Astrocyte (in vitro differentiated cells and primary cell): ENCODE measurements around the gene LRBA. TPM values are rescaled to one million over a fixed set of nuclear protein-coding genes. Genes with fewer than 3 reads are reported as not detected.
"Not testable (repeated sequence)": the region's sequence is repeated elsewhere in the genome, so short reads cannot be mapped to it uniquely, and the experiment has no call there.

ENCODE experiments used
- DNase-seq: peaks from one replicate; pipeline ENCODE4 v3.0.0-alpha.2; 2010; ENCODE audit warnings: low read depth
- FAIRE-seq: peaks from 2 replicates; lab custom pipeline; 2011; peaks lifted over from hg19 to GRCh38; lab: Jason Lieb, UNC
- H2AFZ ChIP-seq: 2 replicates; pipeline ENCODE4 v1.6.0; 2012; ENCODE audit warnings: low read depth, low read length, inconsistent platforms
- H3K27ac ChIP-seq: 2 replicates; pipeline ENCODE4 v1.5.1; 2011; ENCODE audit warnings: low read depth, low read length, inconsistent platforms
- H3K27me3 ChIP-seq: 2 replicates; pipeline ENCODE4 v1.6.0; 2011; ENCODE audit warnings: low read length, inconsistent platforms; ENCODE audit not compliant: insufficient read depth
- H3K36me3 ChIP-seq: 2 replicates; pipeline ENCODE4 v1.5.1; 2011; ENCODE audit warnings: low read length, inconsistent platforms; ENCODE audit not compliant: insufficient read depth
- H3K4me1 ChIP-seq: 2 replicates; pipeline ENCODE4 v1.5.1; 2011; ENCODE audit warnings: low read length, inconsistent platforms; ENCODE audit not compliant: insufficient read depth
- H3K4me2 ChIP-seq: 2 replicates; pipeline ENCODE4 v1.6.0; 2012; ENCODE audit warnings: low read length, inconsistent platforms
- H3K4me3 ChIP-seq: 2 replicates; pipeline ENCODE4 v1.5.1; 2011; ENCODE audit warnings: low read depth, mild to moderate bottlenecking, low read length, inconsistent platforms; ENCODE audit not compliant: insufficient read depth
- H3K79me2 ChIP-seq: 2 replicates; pipeline ENCODE4 v1.6.0; 2012; ENCODE audit warnings: mild to moderate bottlenecking, low read length, inconsistent platforms; ENCODE audit not compliant: insufficient read depth
- H3K9ac ChIP-seq: 2 replicates; pipeline ENCODE4 v1.6.0; 2012; ENCODE audit warnings: mild to moderate bottlenecking, low read length, inconsistent platforms
- H3K9me3 ChIP-seq: 2 replicates; pipeline ENCODE4 v1.5.1; 2012; ENCODE audit warnings: low read depth, mild to moderate bottlenecking, low read length, inconsistent platforms; ENCODE audit not compliant: insufficient read depth
- H4K20me1 ChIP-seq: 2 replicates; pipeline ENCODE4 v1.6.0; 2012; ENCODE audit warnings: low read length, inconsistent platforms; ENCODE audit not compliant: insufficient read depth
- H3K27ac Mint-ChIP-seq: one replicate; pipeline ENCODE4 v1.8.0; 2021; ENCODE audit warnings: mild to moderate bottlenecking, mixed read lengths; ENCODE audit not compliant: unreplicated experiment
- H3K27me3 Mint-ChIP-seq: one replicate; pipeline ENCODE4 v1.8.0; 2021; ENCODE audit warnings: low read depth, mixed read lengths; ENCODE audit not compliant: unreplicated experiment
- H3K36me3 Mint-ChIP-seq: one replicate; pipeline ENCODE4 v1.8.0; 2021; ENCODE audit warnings: low read depth, mixed read lengths; ENCODE audit not compliant: unreplicated experiment
- H3K4me1 Mint-ChIP-seq: one replicate; pipeline ENCODE4 v1.8.0; 2021; ENCODE audit warnings: low read depth, mixed read lengths; ENCODE audit not compliant: unreplicated experiment
- H3K4me3 Mint-ChIP-seq: one replicate; pipeline ENCODE4 v1.8.0; 2021; ENCODE audit warnings: mild to moderate bottlenecking, moderate library complexity, mixed read lengths; ENCODE audit not compliant: unreplicated experiment
- H3K9me3 Mint-ChIP-seq: one replicate; pipeline ENCODE4 v1.8.0; 2021; ENCODE audit warnings: mild to moderate bottlenecking, mixed read lengths; ENCODE audit not compliant: unreplicated experiment
- EZH2 ChIP-seq: IDR thresholded peaks from 2 replicates; pipeline ENCODE4 v1.6.1; 2012; ENCODE audit warnings: mild to moderate bottlenecking, low read length, inconsistent platforms; ENCODE audit not compliant: insufficient read depth
- total RNA-seq: library from RNA; stranded (reverse); gene quantifications from 2 replicates; pipeline ENCODE4 v1.2.1, GENCODE V29; 2021
- TF ChIP-seq, protein P1 (sequence below): IDR thresholded peaks from 2 replicates; pipeline ENCODE4 v1.5.1; 2011; ENCODE audit warnings: low read depth, mild to moderate bottlenecking, inconsistent platforms, low read length, moderate library complexity; ENCODE audit not compliant: insufficient read depth

The LRBA gene
- total RNA-seq, 1 donor from 2014 or later, result 25.3 TPM

DNA sequence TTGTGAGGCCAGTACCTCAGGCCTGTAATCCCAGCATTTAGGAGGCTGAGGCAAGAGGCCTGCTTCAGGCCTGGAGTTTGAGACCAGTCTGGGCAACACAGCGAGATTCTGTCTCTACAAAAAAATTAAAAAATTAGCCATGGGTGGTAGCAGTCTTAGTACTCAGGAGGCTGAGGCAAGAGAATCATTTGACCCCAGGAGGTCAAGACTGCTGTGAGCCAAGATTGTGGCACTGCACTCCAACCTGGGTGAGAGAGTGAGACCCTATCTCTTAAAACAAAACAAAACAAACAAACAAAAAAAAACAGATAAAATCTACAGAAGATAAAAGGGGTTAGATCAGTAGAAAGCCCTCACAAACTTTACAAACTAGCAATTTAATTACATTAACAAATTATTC, 352.4 kb downstream of the LRBA start:
- no peak for DNase-seq
- no peak overlapping the region for H3K4me3 ChIP-seq
- Mint-ChIP-seq H3K4me3 (no peak overlapping the region), H3K9me3 (peaks cover 2% of the 10 kb centered on the region), H3K27ac (no peak overlapping the region), H3K27me3 (no peaks in the 10 kb centered on the region), H3K4me1 (no peaks in the 10 kb centered on the region), H3K36me3 (no peaks in the 10 kb centered on the region)
- H4K20me1 ChIP-seq, result no peaks in the 10 kb centered on the region
- no peak overlapping the region for H3K9ac ChIP-seq
- H3K4me2 ChIP-seq, result no peak overlapping the region
- FAIRE-seq, result no peak
- TF ChIP-seq, protein P1, sequence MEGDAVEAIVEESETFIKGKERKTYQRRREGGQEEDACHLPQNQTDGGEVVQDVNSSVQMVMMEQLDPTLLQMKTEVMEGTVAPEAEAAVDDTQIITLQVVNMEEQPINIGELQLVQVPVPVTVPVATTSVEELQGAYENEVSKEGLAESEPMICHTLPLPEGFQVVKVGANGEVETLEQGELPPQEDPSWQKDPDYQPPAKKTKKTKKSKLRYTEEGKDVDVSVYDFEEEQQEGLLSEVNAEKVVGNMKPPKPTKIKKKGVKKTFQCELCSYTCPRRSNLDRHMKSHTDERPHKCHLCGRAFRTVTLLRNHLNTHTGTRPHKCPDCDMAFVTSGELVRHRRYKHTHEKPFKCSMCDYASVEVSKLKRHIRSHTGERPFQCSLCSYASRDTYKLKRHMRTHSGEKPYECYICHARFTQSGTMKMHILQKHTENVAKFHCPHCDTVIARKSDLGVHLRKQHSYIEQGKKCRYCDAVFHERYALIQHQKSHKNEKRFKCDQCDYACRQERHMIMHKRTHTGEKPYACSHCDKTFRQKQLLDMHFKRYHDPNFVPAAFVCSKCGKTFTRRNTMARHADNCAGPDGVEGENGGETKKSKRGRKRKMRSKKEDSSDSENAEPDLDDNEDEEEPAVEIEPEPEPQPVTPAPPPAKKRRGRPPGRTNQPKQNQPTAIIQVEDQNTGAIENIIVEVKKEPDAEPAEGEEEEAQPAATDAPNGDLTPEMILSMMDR, result no peak
- no peak for TF ChIP-seq EZH2
- no peaks in the 10 kb centered on the region for H3K27me3 ChIP-seq
- no peak overlapping the region for H3K27ac ChIP-seq
- no peak overlapping the region for H2AFZ ChIP-seq
- no peaks in the 10 kb centered on the region for H3K4me1 ChIP-seq
- H3K79me2 ChIP-seq, result no peaks in the 10 kb centered on the region
- no peaks in the 10 kb centered on the region for H3K9me3 ChIP-seq
- no peaks in the 10 kb centered on the region for H3K36me3 ChIP-seq

- not testable (repeated sequence) for H3K9ac ChIP-seq, H3K36me3 ChIP-seq, H3K4me1 ChIP-seq, H3K36me3 Mint-ChIP-seq, H3K27me3 Mint-ChIP-seq, H3K4me3 ChIP-seq, H4K20me1 ChIP-seq, FAIRE-seq, H3K27ac ChIP-seq, H3K4me1 Mint-ChIP-seq, H3K27me3 ChIP-seq, H3K27ac Mint-ChIP-seq, H3K79me2 ChIP-seq, DNase-seq, H3K9me3 Mint-ChIP-seq, H3K9me3 ChIP-seq, H3K4me2 ChIP-seq, H3K4me3 Mint-ChIP-seq, H2AFZ ChIP-seq
These were observed 353.5 kb downstream of the LRBA start for GRCh38 chr4:150661551-150661950.

DNA sequence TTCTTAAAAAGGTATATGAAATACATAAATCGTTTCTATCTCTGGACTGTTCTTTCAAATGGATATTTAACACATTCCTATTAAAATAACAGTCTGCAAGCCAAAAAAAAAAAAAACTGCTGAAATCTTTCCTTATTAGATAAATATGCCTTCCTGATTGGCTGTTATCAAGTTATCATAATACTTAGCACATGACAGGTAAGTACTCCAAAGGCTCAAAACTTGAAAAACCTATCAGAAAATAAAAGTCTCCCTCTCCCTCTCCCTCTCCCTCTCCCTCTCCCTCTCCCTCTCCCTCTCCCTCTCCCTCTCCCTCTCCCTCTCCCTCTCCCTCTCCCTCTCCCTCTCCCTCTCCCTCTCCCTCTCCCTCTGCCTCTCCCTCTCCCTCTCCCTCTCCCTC, 356.8 kb downstream of the LRBA start:
- not testable (repeated sequence) for H3K27ac Mint-ChIP-seq, FAIRE-seq

DNA sequence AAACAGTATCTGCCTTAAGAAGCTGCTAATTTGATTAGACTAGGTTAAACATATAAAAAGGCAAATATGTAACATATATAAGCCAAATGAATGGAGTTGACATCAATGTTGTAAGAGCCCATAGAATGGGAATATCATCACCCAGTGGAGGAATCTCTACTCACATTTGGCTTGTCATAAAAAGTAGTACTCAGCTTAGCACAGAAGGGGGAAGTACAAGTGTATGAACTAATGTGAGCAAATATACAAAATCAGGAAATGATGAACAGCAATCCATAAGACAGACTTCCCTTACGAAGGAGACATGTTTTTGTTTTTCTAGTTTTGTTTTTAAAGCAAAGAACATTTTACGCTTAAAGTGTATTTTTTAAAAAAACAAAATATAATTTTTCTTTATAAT, 358.2 kb downstream of the LRBA start:
- FAIRE-seq (no peak), DNase-seq (no peak)
- Histone ChIP-seq H3K4me2 (no peak overlapping the region), H3K9ac (no peak overlapping the region), H3K4me1 (no peaks in the 10 kb centered on the region), H3K4me3 (no peak overlapping the region), H3K36me3 (no peaks in the 10 kb centered on the region), H4K20me1 (no peaks in the 10 kb centered on the region), H2AFZ (no peak overlapping the region), H3K27me3 (no peaks in the 10 kb centered on the region), H3K27ac (no peak overlapping the region), H3K9me3 (no peaks in the 10 kb centered on the region), H3K79me2 (no peaks in the 10 kb centered on the region)
- Mint-ChIP-seq H3K27me3 (no peaks in the 10 kb centered on the region), H3K4me3 (no peak overlapping the region), H3K36me3 (no peaks in the 10 kb centered on the region), H3K9me3 (no peaks in the 10 kb centered on the region), H3K27ac (no peak overlapping the region), H3K4me1 (no peaks in the 10 kb centered on the region)
- TF ChIP-seq, protein P1, result no peak
- TF ChIP-seq EZH2, result no peak

More for the DNA sequence above, 356.8 kb downstream of the LRBA start:
- not testable (repeated sequence) for H3K27ac ChIP-seq, H3K9me3 Mint-ChIP-seq, H3K27me3 ChIP-seq, H3K27me3 Mint-ChIP-seq, H3K4me1 ChIP-seq, H3K36me3 Mint-ChIP-seq, H3K4me3 ChIP-seq, H3K4me1 Mint-ChIP-seq, H2AFZ ChIP-seq, H3K4me3 Mint-ChIP-seq, H3K36me3 ChIP-seq, H3K79me2 ChIP-seq, H4K20me1 ChIP-seq, H3K9ac ChIP-seq, DNase-seq, H3K4me2 ChIP-seq, H3K9me3 ChIP-seq
